HEK293 (cell line): ENCODE data around the gene PPP2R2B.

ENCODE experiments used
- CTCF ChIA-PET: fragments of 350-600 bp; formaldehyde crosslinking; extraction: SDS; loops from one replicate; lab custom pipeline; 2021; ENCODE audit warnings: antibody characterized with exemption; lab: Yijun Ruan, JAX
- POLR2A ChIA-PET: fragments of 300-600 bp; formaldehyde crosslinking; extraction: SDS; loops from one replicate; lab custom pipeline; 2020; ENCODE audit warnings: antibody characterized with exemption, inconsistent platforms; lab: Yijun Ruan, JAX
- H3K27ac ChIP-seq: fragments of 200-500 bp; sonication (Bioruptor generic); 2 replicates; pipeline ENCODE4 v1.5.1; 2014; ENCODE audit warnings: low read depth, low read length, control low read depth, inconsistent platforms; ENCODE audit errors: extremely low read depth
- H3K36me3 ChIP-seq, 2 experiments: fragments of 200-500 bp in 1 of 2; sonication (Bioruptor generic) in 1 of 2; 1 replicate in 1 of 2; 2 replicates in 1 of 2; pipeline ENCODE4 v1.5.1; 2014 to 2017; ENCODE audit warnings: inconsistent platforms in 2 of 2, low read length in 2 of 2; ENCODE audit not compliant: control insufficient read depth in 2 of 2, insufficient read depth in 1 of 2
- H3K4me1 ChIP-seq: fragments of 200-500 bp; sonication (Bioruptor generic); 2 replicates; pipeline ENCODE4 v1.5.1; 2014; ENCODE audit warnings: mild to moderate bottlenecking, low read length, inconsistent platforms; ENCODE audit not compliant: control insufficient read depth, insufficient read depth
- H3K4me3 ChIP-seq: 2 replicates; pipeline ENCODE4 v1.5.1; 2011; ENCODE audit warnings: low read depth, mild to moderate bottlenecking, control low read depth, low read length, moderate library complexity
- H3K9me3 ChIP-seq: fragments of 200-500 bp; sonication (Bioruptor generic); 2 replicates; pipeline ENCODE4 v1.5.1; 2014; ENCODE audit warnings: low read depth, low read length, inconsistent platforms; ENCODE audit not compliant: control insufficient read depth, insufficient read depth
- HOXA7 ChIP-seq: sonication (generic); formaldehyde crosslinking; IDR thresholded peaks from 2 replicates; pipeline ENCODE4 v1.8.1; 2022; ENCODE audit warnings: missing genetic modification reagents, borderline replicate concordance
- OVOL3 ChIP-seq: fragments of 450-650 bp; formaldehyde crosslinking; IDR thresholded peaks from 2 replicates; pipeline ENCODE4 v1.5.1; 2016; ENCODE audit warnings: missing biosample characterization, missing genetic modification characterization
- ZFP37 ChIP-seq: fragments of 450-650 bp; formaldehyde crosslinking; IDR thresholded peaks from 2 replicates; pipeline ENCODE4 v1.5.1; 2016; ENCODE audit warnings: missing biosample characterization, missing genetic modification characterization
- ZFP69B ChIP-seq: fragments of 450-650 bp; formaldehyde crosslinking; IDR thresholded peaks from 2 replicates; pipeline ENCODE4 v1.5.1; 2016; ENCODE audit warnings: missing biosample characterization, missing genetic modification characterization
- ZNF114 ChIP-seq: fragments of 450-650 bp; formaldehyde crosslinking; IDR thresholded peaks from 2 replicates; pipeline ENCODE4 v1.5.0; 2017; ENCODE audit warnings: missing biosample characterization, missing genetic modification characterization
- ZNF155 ChIP-seq: fragments of 450-650 bp; formaldehyde crosslinking; IDR thresholded peaks from 2 replicates; pipeline ENCODE4 v1.5.1; 2016; ENCODE audit warnings: missing biosample characterization, missing genetic modification characterization
- ZNF184 ChIP-seq: fragments of 450-650 bp; IDR thresholded peaks from 2 replicates; pipeline ENCODE4 v1.5.1; 2018; ENCODE audit warnings: missing biosample characterization, mild to moderate bottlenecking, missing genetic modification characterization
- ZNF223 ChIP-seq: fragments of 450-650 bp; formaldehyde crosslinking; IDR thresholded peaks from 2 replicates; pipeline ENCODE4 v1.5.1; 2016; ENCODE audit warnings: missing biosample characterization, missing genetic modification characterization
- ZNF239 ChIP-seq: fragments of 450-650 bp; formaldehyde crosslinking; IDR thresholded peaks from 2 replicates; pipeline ENCODE4 v1.5.1; 2016; ENCODE audit warnings: missing biosample characterization, missing genetic modification characterization
- ZNF394 ChIP-seq: fragments of 450-650 bp; formaldehyde crosslinking; IDR thresholded peaks from 2 replicates; pipeline ENCODE4 v1.5.1; 2016; ENCODE audit warnings: missing biosample characterization, missing genetic modification characterization, mild to moderate bottlenecking, moderate library complexity, borderline replicate concordance
- ZNF488 ChIP-seq: fragments of 450-650 bp; formaldehyde crosslinking; IDR thresholded peaks from 2 replicates; pipeline ENCODE4 v1.5.1; 2016; ENCODE audit warnings: missing biosample characterization, missing genetic modification characterization
- ZNF549 ChIP-seq: fragments of 450-650 bp; IDR thresholded peaks from 2 replicates; pipeline ENCODE4 v1.5.1; 2018; ENCODE audit warnings: missing biosample characterization, missing genetic modification characterization, mild to moderate bottlenecking, inconsistent platforms, moderate library complexity
- ZNF580 ChIP-seq: fragments of 450-650 bp; formaldehyde crosslinking; IDR thresholded peaks from 2 replicates; pipeline ENCODE4 v1.5.1; 2016; ENCODE audit warnings: missing biosample characterization, missing genetic modification characterization
- ZNF701 ChIP-seq: fragments of 450-650 bp; formaldehyde crosslinking; IDR thresholded peaks from 2 replicates; pipeline ENCODE4 v1.5.1; 2016; ENCODE audit warnings: missing biosample characterization, missing genetic modification characterization
- ZNF76 ChIP-seq: fragments of 450-650 bp; formaldehyde crosslinking; IDR thresholded peaks from 2 replicates; pipeline ENCODE4; 2016; ENCODE audit warnings: low read depth, missing biosample characterization, missing genetic modification characterization, borderline replicate concordance
- ZNF776 ChIP-seq: fragments of 450-650 bp; formaldehyde crosslinking; IDR thresholded peaks from 2 replicates; pipeline ENCODE4 v1.5.0; 2017; ENCODE audit warnings: missing biosample characterization, missing genetic modification characterization, borderline replicate concordance
- ZSCAN5A ChIP-seq: fragments of 450-650 bp; formaldehyde crosslinking; IDR thresholded peaks from 2 replicates; pipeline ENCODE4 v1.5.1; 2016; ENCODE audit warnings: missing biosample characterization, missing genetic modification characterization
- TF ChIP-seq, protein P1 (sequence below): IDR thresholded peaks from 2 replicates; pipeline ENCODE4 v1.6.1; 2011; ENCODE audit warnings: mild to moderate bottlenecking, low read depth, low read length, borderline replicate concordance
- TF ChIP-seq, protein P2 (sequence below): fragments of 450-650 bp; formaldehyde crosslinking; IDR thresholded peaks from 2 replicates; pipeline ENCODE4 v1.5.1; 2016; ENCODE audit warnings: missing biosample characterization, missing genetic modification characterization
- TF ChIP-seq, protein P3 (sequence below): fragments of 450-650 bp; formaldehyde crosslinking; IDR thresholded peaks from 2 replicates; pipeline ENCODE4 v1.5.1; 2017; ENCODE audit warnings: missing biosample characterization, mild to moderate bottlenecking, missing genetic modification characterization, moderate library complexity

The PPP2R2B gene

DNA sequence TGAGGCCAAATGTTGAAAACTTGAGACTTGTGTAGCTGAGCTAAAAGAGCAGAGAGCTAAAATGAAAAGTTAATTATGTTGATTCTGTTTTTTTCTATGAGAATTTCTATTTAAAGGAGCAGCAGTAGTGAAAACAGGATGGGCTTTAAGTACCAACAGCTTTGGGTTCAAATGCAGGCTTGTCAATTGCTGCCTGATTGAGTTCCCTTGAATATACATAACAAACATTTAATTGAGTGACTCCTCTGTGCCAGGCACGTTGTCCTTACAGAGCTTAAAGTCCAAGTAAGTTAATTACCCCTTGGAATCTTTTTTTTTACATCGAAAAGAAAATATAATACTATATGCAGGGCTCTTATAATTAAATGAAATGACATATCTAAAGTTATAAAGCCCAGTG lies 38.5 kb downstream of the PPP2R2B start (continued):
- TF ChIP-seq, protein P1, sequence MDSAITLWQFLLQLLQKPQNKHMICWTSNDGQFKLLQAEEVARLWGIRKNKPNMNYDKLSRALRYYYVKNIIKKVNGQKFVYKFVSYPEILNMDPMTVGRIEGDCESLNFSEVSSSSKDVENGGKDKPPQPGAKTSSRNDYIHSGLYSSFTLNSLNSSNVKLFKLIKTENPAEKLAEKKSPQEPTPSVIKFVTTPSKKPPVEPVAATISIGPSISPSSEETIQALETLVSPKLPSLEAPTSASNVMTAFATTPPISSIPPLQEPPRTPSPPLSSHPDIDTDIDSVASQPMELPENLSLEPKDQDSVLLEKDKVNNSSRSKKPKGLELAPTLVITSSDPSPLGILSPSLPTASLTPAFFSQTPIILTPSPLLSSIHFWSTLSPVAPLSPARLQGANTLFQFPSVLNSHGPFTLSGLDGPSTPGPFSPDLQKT, result no peak
- no peak for TF ChIP-seq HOXA7
- TF ChIP-seq ZNF580 (tag by site-specific recombination), result no peak
- no peak for TF ChIP-seq ZFP69B (tag by site-specific recombination)

- no peaks in the 10 kb centered on the region for H3K9me3 ChIP-seq
- no peaks in the 10 kb centered on the region for H3K36me3 ChIP-seq
- no peaks in the 10 kb centered on the region for H3K4me1 ChIP-seq
- H3K4me3 ChIP-seq, result no peak overlapping the region
- no peak for TF ChIP-seq ZNF776 (tag by site-specific recombination)
- no peak for TF ChIP-seq ZNF155 (tag by site-specific recombination)
- ChIA-PET POLR2A (no interaction called here), CTCF (no interaction called here)
- no peak overlapping the region for H3K27ac ChIP-seq
Measured at GRCh38 chr5:146836226-146836842, 42.2 kb downstream of the PPP2R2B start.

GRCh38 chr5:146832985-146833732 lies 45.4 kb downstream of the PPP2R2B start:
- H3K4me1 ChIP-seq, result no peaks in the 10 kb centered on the region
- H3K36me3 ChIP-seq, result no peaks in the 10 kb centered on the region
- H3K9me3 ChIP-seq, result no peaks in the 10 kb centered on the region
- POLR2A ChIA-PET, result no interaction called here
- CTCF ChIA-PET, result interaction anchor here (0.5 to 0.6 kb wide), 2 partner anchors 38 to 168 kb away, joined by 3 to 6 read pairs; no protein-coding TSS in a partner anchor
- no peak overlapping the region for H3K4me3 ChIP-seq
- TF ChIP-seq, protein P1, result no peak
- TF ChIP-seq ZNF239 (tag by site-specific recombination), result no peak
- no peak for TF ChIP-seq OVOL3
- TF ChIP-seq, protein P2, sequence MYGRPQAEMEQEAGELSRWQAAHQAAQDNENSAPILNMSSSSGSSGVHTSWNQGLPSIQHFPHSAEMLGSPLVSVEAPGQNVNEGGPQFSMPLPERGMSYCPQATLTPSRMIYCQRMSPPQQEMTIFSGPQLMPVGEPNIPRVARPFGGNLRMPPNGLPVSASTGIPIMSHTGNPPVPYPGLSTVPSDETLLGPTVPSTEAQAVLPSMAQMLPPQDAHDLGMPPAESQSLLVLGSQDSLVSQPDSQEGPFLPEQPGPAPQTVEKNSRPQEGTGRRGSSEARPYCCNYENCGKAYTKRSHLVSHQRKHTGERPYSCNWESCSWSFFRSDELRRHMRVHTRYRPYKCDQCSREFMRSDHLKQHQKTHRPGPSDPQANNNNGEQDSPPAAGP, result no peak
- TF ChIP-seq ZNF701 (tag by site-specific recombination), result no peak
- TF ChIP-seq ZNF223, result no peak
- TF ChIP-seq, protein P3, sequence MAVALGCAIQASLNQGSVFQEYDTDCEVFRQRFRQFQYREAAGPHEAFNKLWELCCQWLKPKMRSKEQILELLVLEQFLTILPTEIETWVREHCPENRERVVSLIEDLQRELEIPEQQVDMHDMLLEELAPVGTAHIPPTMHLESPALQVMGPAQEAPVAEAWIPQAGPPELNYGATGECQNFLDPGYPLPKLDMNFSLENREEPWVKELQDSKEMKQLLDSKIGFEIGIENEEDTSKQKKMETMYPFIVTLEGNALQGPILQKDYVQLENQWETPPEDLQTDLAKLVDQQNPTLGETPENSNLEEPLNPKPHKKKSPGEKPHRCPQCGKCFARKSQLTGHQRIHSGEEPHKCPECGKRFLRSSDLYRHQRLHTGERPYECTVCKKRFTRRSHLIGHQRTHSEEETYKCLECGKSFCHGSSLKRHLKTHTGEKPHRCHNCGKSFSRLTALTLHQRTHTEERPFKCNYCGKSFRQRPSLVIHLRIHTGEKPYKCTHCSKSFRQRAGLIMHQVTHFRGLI (tag by site-specific recombination), result no peak
- TF ChIP-seq ZNF184 (tag by site-specific recombination), result no peak
- no peak for TF ChIP-seq ZNF76
- TF ChIP-seq ZNF394 (tag by site-specific recombination), result no peak
- no peak for TF ChIP-seq ZNF488 (tag by site-specific recombination)
- no peak for TF ChIP-seq ZFP37 (tag by site-specific recombination)
- TF ChIP-seq ZNF114, result no peak
- no peak for TF ChIP-seq ZNF549
- no peak for TF ChIP-seq ZSCAN5A
- H3K27ac ChIP-seq, result no peak overlapping the region
